Mesendoderm (in vitro differentiated cells): ENCODE results near the gene GP5.

Experiments
- DNase-seq: peaks from one replicate; pipeline ENCODE4 v3.0.0; 2013
- H2AK5ac ChIP-seq: 2 replicates; pipeline ENCODE4 v1.6.1; 2013; ENCODE audit warnings: low read length, inconsistent platforms
- H2BK120ac ChIP-seq: 2 replicates; pipeline ENCODE4 v1.6.1; 2013; ENCODE audit warnings: low read depth, mild to moderate bottlenecking, low read length, moderate library complexity, mixed read lengths
- H2BK15ac ChIP-seq: replicated peaks from 2 replicates; pipeline ENCODE4 v1.6.1; 2013; ENCODE audit warnings: low read depth, mild to moderate bottlenecking, moderate library complexity
- H2BK5ac ChIP-seq: 2 replicates; pipeline ENCODE4 v1.6.1; 2013; ENCODE audit warnings: low read length, inconsistent platforms
- H3K18ac ChIP-seq: 2 replicates; pipeline ENCODE4 v1.6.1; 2013; ENCODE audit warnings: mild to moderate bottlenecking, low read length, mixed read lengths
- H3K23ac ChIP-seq: one replicate; pipeline ENCODE4 v1.6.1; 2013; ENCODE audit warnings: low read length
- H3K27ac ChIP-seq: 2 replicates; pipeline ENCODE4 v1.5.1; 2013; ENCODE audit warnings: low read depth, mild to moderate bottlenecking, inconsistent platforms, low read length, moderate library complexity
- H3K27me3 ChIP-seq: 2 replicates; pipeline ENCODE4 v1.6.1; 2013; ENCODE audit warnings: low read length, control low read depth, mild to moderate bottlenecking, inconsistent platforms; ENCODE audit not compliant: insufficient read depth, poor library complexity
- H3K36me3 ChIP-seq: 2 replicates; pipeline ENCODE4 v1.6.1; 2013; ENCODE audit warnings: low read length, inconsistent platforms; ENCODE audit not compliant: control insufficient read depth, insufficient read depth
- H3K4ac ChIP-seq: one replicate; pipeline ENCODE4 v1.6.1; 2013; ENCODE audit warnings: low read depth, mild to moderate bottlenecking, low read length, moderate library complexity
- H3K4me1 ChIP-seq: 2 replicates; pipeline ENCODE4 v1.6.1; 2013; ENCODE audit warnings: low read depth, low read length, inconsistent platforms; ENCODE audit not compliant: control insufficient read depth
- H3K4me2 ChIP-seq: 2 replicates; pipeline ENCODE4 v1.6.1; 2013; ENCODE audit warnings: low read length
- H3K4me3 ChIP-seq: 2 replicates; pipeline ENCODE4 v1.5.1; 2013; ENCODE audit warnings: mild to moderate bottlenecking, low read length
- H3K56ac ChIP-seq: one replicate; pipeline ENCODE4 v1.6.1; 2013; ENCODE audit warnings: low read length
- H3K79me1 ChIP-seq: 2 replicates; pipeline ENCODE4 v1.6.1; 2013; ENCODE audit warnings: low read length, inconsistent platforms
- H3K79me2 ChIP-seq: 2 replicates; pipeline ENCODE4 v1.6.1; 2013; ENCODE audit warnings: mild to moderate bottlenecking, low read length; ENCODE audit not compliant: control insufficient read depth, insufficient read depth
- H3K9ac ChIP-seq: 2 replicates; pipeline ENCODE4 v1.6.1; 2013; ENCODE audit warnings: low read length, inconsistent platforms
- H4K5ac ChIP-seq: one replicate; pipeline ENCODE4 v1.6.1; 2013; ENCODE audit warnings: low read length
- H4K8ac ChIP-seq: one replicate; pipeline ENCODE4 v1.6.1; 2013; ENCODE audit warnings: low read depth, mild to moderate bottlenecking, control low read depth, low read length, moderate library complexity
- WGBS: extraction: QIAGEN DNeasy Blood & Tissue Kit; methylation state at CpG from one replicate; pipeline ENCODE4 v1.1.7; 2013; ENCODE audit warnings: low lambda C conversion rate, missing lambda C conversion rate; ENCODE audit not compliant: insufficient coverage; ENCODE audit errors: extremely low coverage; 5-methylcytosine and 5-hydroxymethylcytosine counted together

The GP5 gene

DNA sequence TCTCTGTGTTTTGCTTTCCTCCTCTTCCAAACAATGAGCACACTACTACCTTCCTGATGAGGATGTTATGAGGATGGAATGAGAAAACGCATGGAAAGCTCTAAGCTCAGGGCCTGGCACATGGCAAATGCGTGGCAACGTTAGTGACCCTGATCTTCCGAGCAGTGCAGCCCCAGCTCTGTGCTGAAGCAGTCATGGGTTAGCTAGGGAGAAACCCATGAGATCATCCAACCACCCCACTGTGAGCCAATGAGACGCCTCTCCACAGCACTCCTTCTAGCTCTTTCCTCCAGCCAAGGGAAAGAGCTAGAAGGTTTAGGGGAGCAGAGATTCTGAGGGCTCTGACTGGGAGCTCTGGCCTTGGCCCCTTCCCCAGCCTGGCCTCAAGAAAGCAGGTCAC, 52.4 kb downstream of the GP5 start:
- H2BK5ac ChIP-seq, result no peak overlapping the region
- H3K27me3 ChIP-seq, result no peaks in the 10 kb centered on the region
- no peak overlapping the region for H3K4ac ChIP-seq
- peak overlapping the region; percentile 49 for H3K56ac ChIP-seq
- no peak overlapping the region for H3K23ac ChIP-seq
- no peak overlapping the region for H2BK15ac ChIP-seq
- H3K27ac ChIP-seq, result no peak overlapping the region
- no peaks in the 10 kb centered on the region for H3K36me3 ChIP-seq
- H3K4me2 ChIP-seq, result no peak overlapping the region
- no peak overlapping the region for H4K8ac ChIP-seq
- no peaks in the 10 kb centered on the region for H3K79me1 ChIP-seq
- H3K79me2 ChIP-seq, result no peaks in the 10 kb centered on the region
- no peak overlapping the region for H3K9ac ChIP-seq
- no peak overlapping the region for H3K18ac ChIP-seq
- H3K4me1 ChIP-seq, result no peaks in the 10 kb centered on the region
- no CpG with 5 or more reads among the region's 5 CpGs for WGBS
- no peak overlapping the region for H2AK5ac ChIP-seq
- H2BK120ac ChIP-seq, result no peak overlapping the region
- no peak overlapping the region for H3K4me3 ChIP-seq
- H4K5ac ChIP-seq, result no peak overlapping the region
- no peak for DNase-seq

DNA sequence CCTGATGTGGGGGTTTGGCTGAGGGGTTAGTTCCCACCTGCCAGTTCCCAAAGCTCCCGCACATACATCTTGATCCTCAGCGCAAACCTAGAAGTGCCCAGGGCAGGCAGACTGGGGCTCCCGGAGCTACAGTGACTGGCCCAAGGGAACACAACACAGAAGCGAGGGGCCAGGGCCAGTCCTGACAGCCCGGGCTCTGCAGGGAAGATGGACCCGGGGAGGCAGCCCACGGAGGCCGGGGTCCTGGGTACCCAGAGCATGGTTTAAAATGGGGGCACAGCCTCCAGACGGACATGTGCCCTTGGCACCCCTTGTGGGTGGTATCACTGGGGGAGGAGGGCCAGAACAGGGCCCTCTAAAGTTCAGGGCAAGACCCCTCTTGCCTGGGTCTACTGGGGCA, 53.0 kb downstream of the GP5 start:
- Histone ChIP-seq H3K23ac (no peak overlapping the region), H2BK120ac (no peak overlapping the region), H2BK15ac (no peak overlapping the region), H4K8ac (no peak overlapping the region), H3K36me3 (no peaks in the 10 kb centered on the region), H3K9ac (no peak overlapping the region), H3K27me3 (no peaks in the 10 kb centered on the region), H3K18ac (no peak overlapping the region), H2BK5ac (no peak overlapping the region), H3K4ac (no peak overlapping the region), H3K79me2 (no peaks in the 10 kb centered on the region), H3K79me1 (no peaks in the 10 kb centered on the region), H3K4me1 (no peaks in the 10 kb centered on the region), H3K27ac (no peak overlapping the region), H4K5ac (no peak overlapping the region), H2AK5ac (no peak overlapping the region), H3K4me3 (no peak overlapping the region), H3K56ac (no peak overlapping the region), H3K4me2 (no peak overlapping the region)
- DNase-seq, result no peak
- no CpG with 5 or more reads among the region's 9 CpGs for WGBS
